ENCODE results near the gene TMEM247.
"Not testable (repeated sequence)": the region's sequence is repeated elsewhere in the genome, so short reads cannot be mapped to it uniquely, and the experiment has no call there.

The TMEM247 gene

DNA sequence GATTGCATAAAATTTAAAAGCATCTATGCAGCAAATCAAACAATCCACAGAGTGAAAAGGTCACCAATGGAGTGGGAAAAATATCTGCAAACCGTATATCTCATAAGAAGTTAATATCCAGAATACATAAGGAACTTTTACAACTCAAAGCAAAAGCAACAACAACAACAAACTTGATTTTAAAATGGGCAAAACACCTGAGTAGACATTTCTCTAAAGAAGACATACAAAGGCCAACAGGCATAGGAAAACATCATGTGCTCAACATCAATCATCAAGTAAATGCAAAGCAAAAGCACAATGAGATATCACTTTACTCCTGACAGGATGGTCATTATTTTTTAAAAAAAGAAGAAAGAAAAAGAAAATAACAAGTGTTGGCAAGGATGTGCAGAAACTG, 38.1 kb downstream of the TMEM247 start:
- no peak for DNase-seq

DNA sequence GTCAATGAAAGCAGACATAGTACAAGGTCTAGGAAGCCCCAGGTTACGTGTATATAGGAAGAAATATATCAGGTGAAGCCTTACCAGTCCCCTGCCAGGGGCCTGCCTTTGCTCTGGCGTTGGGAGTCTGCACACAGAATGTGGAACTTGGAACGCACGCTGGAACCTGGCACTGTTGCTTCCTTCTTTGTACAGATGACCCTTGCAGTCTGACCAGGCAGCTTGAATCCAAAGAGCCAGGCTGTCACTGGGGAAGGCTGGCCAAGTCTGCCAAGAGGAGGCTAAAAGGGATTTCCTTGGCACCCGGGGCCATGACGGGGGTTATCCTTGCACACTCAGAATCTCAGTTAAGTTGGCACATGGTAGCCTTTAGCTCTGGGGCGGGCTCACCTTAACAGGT, 39.5 kb downstream of the TMEM247 start:
- DNase-seq, result no peak

DNA sequence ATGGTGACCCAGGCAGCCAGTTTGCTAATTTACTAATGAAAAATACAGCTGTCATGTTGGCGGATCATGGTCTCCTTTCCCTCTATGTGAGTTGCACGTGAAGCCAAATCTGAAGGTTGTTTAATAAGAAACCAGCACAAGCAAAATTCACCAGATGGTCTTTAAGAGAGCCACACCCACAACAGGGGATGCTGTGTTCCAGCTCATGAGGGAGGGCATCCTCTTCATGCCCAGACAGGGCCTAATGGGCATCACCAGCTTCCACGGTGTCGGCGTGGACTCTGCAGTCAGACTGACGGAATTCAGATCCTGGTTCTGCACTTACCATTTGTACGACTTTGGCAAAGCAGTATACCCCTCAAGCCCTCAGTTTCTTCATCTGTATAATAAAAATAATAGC, 39.9 kb downstream of the TMEM247 start:
- DNase-seq, result no peak

DNA sequence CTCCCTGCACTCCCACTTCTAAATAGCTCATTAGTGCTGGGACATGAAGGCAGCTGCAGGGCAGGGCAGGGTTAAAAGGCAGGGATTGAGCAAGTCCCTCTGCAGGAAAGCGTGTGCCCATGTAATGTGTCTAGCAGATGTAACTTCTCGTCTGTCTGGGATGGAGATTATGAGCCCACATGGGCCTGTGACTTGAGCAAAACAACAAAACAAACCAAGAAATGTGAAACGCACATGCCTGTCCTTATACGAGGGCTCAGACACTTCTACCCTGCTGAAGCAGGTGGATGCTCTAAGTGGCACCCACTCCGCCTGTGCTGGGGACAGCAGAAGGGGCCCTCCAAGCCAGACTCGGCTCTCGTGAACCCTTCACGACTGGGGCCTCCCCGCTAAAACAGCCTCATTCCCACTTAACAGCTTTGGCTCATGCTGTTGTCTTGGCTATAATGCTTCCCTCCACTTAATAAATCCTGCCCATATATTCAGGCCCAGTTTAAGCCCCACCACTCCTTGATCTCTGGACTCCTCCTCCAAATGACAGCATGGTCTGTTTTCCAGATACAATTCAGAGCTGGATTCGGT, 40.9 kb downstream of the TMEM247 start:
- DNase-seq, result no peak

DNA sequence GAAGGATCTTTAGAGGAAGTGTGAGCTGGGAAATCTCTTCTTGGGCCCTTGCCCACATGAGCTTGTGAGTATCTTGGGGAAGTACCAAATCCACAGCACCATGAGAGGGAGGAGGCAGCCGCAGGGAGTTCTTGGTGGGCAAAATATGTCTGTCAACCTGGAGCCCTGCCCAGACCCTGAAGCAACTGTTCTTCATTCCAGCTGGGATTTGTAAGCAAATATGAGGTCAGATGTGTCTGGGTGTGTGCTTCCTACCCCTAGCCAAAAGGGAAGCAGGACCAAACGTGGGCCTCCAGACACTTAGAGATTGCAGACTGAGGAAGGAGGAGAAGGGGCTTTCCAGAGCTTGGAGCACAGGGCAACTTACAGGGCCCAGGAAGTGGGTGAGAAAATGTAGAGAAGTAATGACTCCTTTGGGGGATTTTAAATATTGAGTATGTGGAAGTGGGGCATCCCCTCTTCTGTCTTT, 41.9 kb downstream of the TMEM247 start:
- no peak for DNase-seq

DNA sequence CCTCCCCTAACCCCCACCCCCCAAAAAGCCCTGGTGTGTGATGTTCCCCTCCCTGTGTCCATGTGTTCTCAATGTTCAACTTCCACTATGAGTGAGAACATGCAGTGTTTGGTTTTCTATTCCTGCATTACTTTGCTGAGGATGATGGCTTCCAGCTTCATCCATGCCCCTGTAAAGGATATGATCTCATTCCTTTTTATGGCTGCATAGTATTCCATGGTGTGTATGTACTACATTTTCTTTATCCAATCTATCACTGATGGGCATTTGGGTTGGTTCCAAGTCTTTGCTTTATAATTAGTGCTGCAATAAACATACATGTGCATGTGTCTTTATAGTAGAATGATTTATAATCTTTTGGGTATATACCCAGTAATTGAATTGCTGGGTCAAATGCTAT, 43.0 kb downstream of the TMEM247 start:
- DNase-seq, result not testable (repeated sequence)

DNA sequence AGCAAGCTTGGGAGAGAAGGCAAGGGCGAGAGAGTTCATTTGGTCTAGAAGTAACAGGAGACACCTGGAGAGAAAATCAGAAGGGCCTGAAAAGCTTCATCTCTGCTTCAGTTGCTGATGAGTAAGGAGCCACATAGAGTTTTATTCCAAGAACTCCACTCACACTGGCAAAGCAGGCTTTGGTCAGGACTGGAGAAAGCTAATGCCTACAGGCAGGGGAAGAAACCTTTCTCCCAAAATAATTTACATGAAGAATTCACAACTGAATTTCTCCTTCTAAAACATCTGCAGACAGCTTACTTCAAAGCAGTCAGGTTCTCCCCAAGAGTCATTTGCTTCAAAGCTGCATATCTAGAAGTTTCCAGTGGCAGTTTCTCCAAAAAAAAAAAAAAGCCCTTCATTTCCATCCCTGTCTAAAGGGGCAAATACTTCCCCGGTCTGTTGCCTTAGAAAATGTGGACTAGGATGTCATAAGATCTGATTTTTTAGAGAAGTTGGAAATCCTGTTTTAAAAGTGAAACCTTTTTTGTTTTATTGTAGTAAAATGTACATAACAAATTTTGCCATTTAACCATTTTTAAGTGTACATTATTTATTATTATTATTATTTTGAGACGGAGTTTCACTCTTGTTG, 46.3 kb downstream of the TMEM247 start:
- DNase-seq, result no peak

DNA sequence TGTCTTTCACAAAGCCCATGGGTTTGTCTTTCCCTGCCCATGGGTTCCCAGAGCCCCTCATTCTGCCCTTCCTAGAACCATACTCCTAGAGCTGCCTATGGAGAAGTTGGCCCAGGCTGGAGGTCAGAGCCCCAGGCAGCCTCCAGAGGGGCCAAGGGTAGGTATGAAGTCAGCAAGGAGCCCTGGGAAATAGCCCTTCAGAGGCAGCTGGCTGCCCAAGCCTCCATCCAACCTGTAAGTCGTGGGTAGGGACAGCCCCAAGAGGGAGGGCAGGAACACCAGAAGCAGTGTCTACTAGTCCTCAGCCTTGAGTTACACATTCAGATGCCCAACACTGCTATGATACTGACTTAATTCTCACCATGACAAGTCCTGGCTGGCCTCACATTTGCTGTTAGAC, 49.5 kb downstream of the TMEM247 start:
- DNase-seq, result no peak

DNA sequence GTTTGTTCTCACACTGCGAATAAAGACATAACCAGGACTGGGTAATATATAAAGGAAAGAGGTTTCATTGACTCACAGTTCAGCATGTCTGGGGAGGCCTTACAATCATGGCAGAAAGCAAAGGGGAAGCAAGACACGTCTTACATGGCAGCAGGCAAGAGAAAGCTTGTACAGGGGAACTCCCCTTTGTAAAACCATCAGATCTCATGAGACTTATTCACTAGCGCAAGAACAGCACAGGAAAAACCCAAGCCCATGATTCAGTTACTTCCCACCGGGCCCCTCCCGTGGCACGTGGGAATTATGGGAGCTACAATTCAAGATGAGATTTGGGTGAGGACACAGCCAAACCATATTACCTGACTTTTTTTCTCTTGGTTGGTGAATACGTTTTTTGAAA, 51.3 kb downstream of the TMEM247 start:
- no peak for DNase-seq

DNA sequence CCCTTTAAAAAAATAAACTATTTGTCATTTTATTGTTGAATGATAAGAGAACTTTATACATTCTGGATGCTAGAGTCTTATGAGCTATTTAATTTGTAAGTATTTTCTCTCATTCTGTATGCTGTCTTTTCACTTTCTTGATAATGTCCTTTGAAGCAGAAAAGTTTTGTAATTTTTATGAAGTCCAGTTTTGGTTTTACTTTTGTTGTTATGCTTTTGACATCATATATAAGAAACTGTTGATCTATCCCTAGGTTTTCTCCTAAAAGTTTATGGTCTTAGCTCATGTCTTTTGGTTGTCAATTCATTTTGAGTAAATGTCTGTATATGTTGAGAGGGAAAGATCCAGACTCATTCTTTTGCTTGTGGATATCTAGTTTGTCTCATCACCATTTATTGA, 52.5 kb downstream of the TMEM247 start:
- DNase-seq, result no peak

Data from NCI-H2029 treated with DMSO at 0.1 percent for 48 hours (cell line).